Measurements from ENCODE around the gene PRKCE. TPM values are rescaled to one million over a fixed set of nuclear protein-coding genes. Genes with fewer than 3 reads are reported as not detected.

PRKCE gene
- total and polyA plus RNA-seq, 7 donors: 3.0 to 22.8 (median 16.1) TPM

GRCh38 chr2:45773909-45774308, 122.4 kb downstream of the PRKCE start:
- no peaks in the 10 kb centered on the region for H3K36me3 ChIP-seq (ENCODE audit: insufficient read depth in 1 of 2, low read depth in 1 of 2)
- H3K4me1 ChIP-seq: peaks cover 16% of the 10 kb centered on the region
- no peak overlapping the region for H3K4me3 ChIP-seq
- ATAC-seq (no peak), DNase-seq (no peak)
- H3K27me3 ChIP-seq (ENCODE audit: insufficient read depth in 3 of 3, low read length in 2 of 3): no peaks in the 10 kb centered on the region
- intact Hi-C loops (cut with DNase I): loop anchor here in 1 of 2 donors (5.0 kb wide), 1 partner anchor 158 kb away; no protein-coding TSS in a partner anchor
- WGBS, 3 donors: 90 to 95% (median 93%) methylated on average over 9 of the region's 9 CpGs
- TF ChIP-seq, protein P1, sequence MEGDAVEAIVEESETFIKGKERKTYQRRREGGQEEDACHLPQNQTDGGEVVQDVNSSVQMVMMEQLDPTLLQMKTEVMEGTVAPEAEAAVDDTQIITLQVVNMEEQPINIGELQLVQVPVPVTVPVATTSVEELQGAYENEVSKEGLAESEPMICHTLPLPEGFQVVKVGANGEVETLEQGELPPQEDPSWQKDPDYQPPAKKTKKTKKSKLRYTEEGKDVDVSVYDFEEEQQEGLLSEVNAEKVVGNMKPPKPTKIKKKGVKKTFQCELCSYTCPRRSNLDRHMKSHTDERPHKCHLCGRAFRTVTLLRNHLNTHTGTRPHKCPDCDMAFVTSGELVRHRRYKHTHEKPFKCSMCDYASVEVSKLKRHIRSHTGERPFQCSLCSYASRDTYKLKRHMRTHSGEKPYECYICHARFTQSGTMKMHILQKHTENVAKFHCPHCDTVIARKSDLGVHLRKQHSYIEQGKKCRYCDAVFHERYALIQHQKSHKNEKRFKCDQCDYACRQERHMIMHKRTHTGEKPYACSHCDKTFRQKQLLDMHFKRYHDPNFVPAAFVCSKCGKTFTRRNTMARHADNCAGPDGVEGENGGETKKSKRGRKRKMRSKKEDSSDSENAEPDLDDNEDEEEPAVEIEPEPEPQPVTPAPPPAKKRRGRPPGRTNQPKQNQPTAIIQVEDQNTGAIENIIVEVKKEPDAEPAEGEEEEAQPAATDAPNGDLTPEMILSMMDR (IDR thresholded peaks at IDR 0.05): no peak
- H3K27ac ChIP-seq: no peak overlapping the region
- no peaks in the 10 kb centered on the region for H3K9me3 ChIP-seq

GRCh38 chr2:45774688-45775244, 123.3 kb downstream of the PRKCE start:
- H3K27ac ChIP-seq: no peak overlapping the region
- no peaks in the 10 kb centered on the region for H3K36me3 ChIP-seq (ENCODE audit: insufficient read depth in 1 of 2, low read depth in 1 of 2)
- no peaks in the 10 kb centered on the region for H3K9me3 ChIP-seq
- peaks cover 14% of the 10 kb centered on the region for H3K4me1 ChIP-seq
- intact Hi-C loops (cut with DNase I): loop anchor here in 1 of 2 donors (5.0 kb wide), 1 partner anchor 158 kb away; no protein-coding TSS in a partner anchor
- TF ChIP-seq, protein P1 (IDR thresholded peaks at IDR 0.05): no peak
- 71 to 79% (median 72%) methylated on average over 10 of the region's 10 CpGs for WGBS, 3 donors
- ATAC-seq: no peak
- no peaks in the 10 kb centered on the region for H3K27me3 ChIP-seq (ENCODE audit: insufficient read depth in 3 of 3, low read length in 2 of 3)
- H3K4me3 ChIP-seq: no peak overlapping the region
- no peak for DNase-seq

GRCh38 chr2:45776160-45776955, 124.9 kb downstream of the PRKCE start:
- TF ChIP-seq, protein P1 (IDR thresholded peaks at IDR 0.05): no peak
- no peaks in the 10 kb centered on the region for H3K9me3 ChIP-seq
- peaks cover under 1% of the 10 kb centered on the region for H3K4me1 ChIP-seq
- intact Hi-C loops (cut with DNase I): no loop called here
- no peaks in the 10 kb centered on the region for H3K36me3 ChIP-seq (ENCODE audit: insufficient read depth in 1 of 2, low read depth in 1 of 2)
- WGBS, 3 donors: 76 to 88% (median 81%) methylated on average over 7 of the region's 7 CpGs
- H3K27me3 ChIP-seq (ENCODE audit: insufficient read depth in 3 of 3, low read length in 2 of 3): no peaks in the 10 kb centered on the region
- no peak overlapping the region for H3K27ac ChIP-seq
- H3K4me3 ChIP-seq: no peak overlapping the region
- ATAC-seq (no peak), DNase-seq (no peak)

DNA sequence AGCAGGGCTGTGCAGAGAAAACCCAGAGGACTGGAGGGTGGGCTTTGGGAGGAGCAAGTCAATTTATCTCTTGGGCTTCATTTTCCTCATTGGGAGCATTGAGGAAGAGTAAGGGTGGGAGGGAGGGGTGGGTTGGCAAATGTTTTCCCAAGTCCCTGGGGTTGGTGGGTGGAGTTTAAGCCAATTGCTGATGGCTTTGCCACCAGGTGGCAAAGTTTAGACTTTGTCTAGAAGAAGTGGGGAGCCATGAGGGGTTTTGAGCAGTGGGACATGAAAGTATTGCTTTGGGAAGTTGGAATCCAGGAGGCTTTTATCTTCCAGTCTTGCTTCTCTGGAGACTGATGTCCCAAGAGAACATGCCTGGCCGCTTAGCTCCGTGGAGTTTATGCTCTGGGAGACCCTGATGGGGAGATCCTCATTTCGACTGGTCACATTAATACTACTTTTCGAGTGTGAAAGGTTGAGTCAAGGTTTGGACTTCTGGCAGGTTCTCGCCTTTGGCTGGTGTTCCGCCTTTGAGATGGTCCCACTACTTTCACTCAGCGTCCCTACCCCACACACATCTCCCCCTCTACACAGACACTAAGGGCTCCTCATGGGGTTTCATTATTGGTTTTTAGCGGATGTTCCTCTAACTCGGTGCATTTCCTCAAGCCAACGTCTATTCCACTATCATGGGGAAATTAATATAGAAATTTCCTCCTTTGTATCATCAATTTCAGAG, 126.7 kb downstream of the PRKCE start:
- 71 to 84% (median 80%) methylated on average over 10 of the region's 10 CpGs for WGBS, 3 donors
- no peak overlapping the region for H3K27ac ChIP-seq
- intact Hi-C loops (cut with DNase I): loop anchor here (1.0 to 2.0 kb wide), 3 partner anchors 135 to 159 kb away; no protein-coding TSS in a partner anchor
- peaks cover 5% of the 10 kb centered on the region for H3K4me1 ChIP-seq
- no peaks in the 10 kb centered on the region for H3K36me3 ChIP-seq (ENCODE audit: insufficient read depth in 1 of 2, low read depth in 1 of 2)
- no peaks in the 10 kb centered on the region for H3K27me3 ChIP-seq (ENCODE audit: insufficient read depth in 3 of 3, low read length in 2 of 3)
- TF ChIP-seq, protein P1 (IDR thresholded peaks at IDR 0.05): no peak
- peak; percentile 13 to 65 (median 33) for ATAC-seq
- H3K4me3 ChIP-seq: no peak overlapping the region
- H3K9me3 ChIP-seq: no peaks in the 10 kb centered on the region
- no peak for DNase-seq

Data from psoas muscle (tissue), 8 donors.